ENCODE measurements around the gene CMBL. TPM values are rescaled to one million over a fixed set of nuclear protein-coding genes. Genes with fewer than 3 reads are reported as not detected.
A peak's percentile ranks its signal among the peaks of the same experiment; 100 is the strongest.

The CMBL gene
- total RNA-seq, 1 donor, result 9.0 TPM

DNA sequence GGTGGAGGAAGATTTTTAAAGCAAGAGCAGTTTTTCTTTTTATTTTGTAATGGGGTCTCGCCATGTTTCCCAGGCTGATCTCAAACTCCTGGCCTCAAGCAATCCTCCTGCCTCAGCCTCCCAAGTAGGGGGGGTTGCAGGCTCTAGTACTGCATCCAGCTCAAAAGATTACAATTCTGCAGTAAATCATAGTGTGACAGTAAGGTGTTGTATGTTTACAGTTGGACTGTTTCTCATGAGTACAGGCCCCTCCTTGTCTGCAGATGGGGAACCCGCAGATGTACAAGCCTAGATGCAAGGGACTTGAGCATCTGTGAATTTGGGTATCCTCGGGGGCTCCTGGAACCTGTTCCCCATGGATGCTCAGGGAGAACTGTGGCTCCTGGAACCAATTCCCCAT is 54.3 kb downstream of the CMBL start:
- TF ChIP-seq, protein P1, sequence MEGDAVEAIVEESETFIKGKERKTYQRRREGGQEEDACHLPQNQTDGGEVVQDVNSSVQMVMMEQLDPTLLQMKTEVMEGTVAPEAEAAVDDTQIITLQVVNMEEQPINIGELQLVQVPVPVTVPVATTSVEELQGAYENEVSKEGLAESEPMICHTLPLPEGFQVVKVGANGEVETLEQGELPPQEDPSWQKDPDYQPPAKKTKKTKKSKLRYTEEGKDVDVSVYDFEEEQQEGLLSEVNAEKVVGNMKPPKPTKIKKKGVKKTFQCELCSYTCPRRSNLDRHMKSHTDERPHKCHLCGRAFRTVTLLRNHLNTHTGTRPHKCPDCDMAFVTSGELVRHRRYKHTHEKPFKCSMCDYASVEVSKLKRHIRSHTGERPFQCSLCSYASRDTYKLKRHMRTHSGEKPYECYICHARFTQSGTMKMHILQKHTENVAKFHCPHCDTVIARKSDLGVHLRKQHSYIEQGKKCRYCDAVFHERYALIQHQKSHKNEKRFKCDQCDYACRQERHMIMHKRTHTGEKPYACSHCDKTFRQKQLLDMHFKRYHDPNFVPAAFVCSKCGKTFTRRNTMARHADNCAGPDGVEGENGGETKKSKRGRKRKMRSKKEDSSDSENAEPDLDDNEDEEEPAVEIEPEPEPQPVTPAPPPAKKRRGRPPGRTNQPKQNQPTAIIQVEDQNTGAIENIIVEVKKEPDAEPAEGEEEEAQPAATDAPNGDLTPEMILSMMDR (IDR thresholded peaks at IDR 0.05; ENCODE audit: extremely low read depth, low read depth, low read length), result no peak
- no peaks in the 10 kb centered on the region for H3K9me3 ChIP-seq (ENCODE audit: low read depth, low read length)
- peaks cover 14% of the 10 kb centered on the region for H3K4me1 ChIP-seq (ENCODE audit: insufficient read depth, low read length)
- no peak overlapping the region for H3K4me3 ChIP-seq (ENCODE audit: insufficient read depth, low read length)
- no peak for DNase-seq (ENCODE audit: insufficient read length, low spot score, missing footprints)
- peaks cover 43% of the 10 kb centered on the region for H4K20me1 ChIP-seq (ENCODE audit: insufficient read depth, low read length)
- H3K4me2 ChIP-seq (ENCODE audit: insufficient read depth, low read length), result no peak overlapping the region
- peaks cover 50% of the 10 kb centered on the region for H3K36me3 ChIP-seq (ENCODE audit: insufficient read depth, low read length)
- peaks cover 81% of the 10 kb centered on the region for H3K79me2 ChIP-seq (ENCODE audit: insufficient read depth, low read length)
- no peak overlapping the region for H2AFZ ChIP-seq (ENCODE audit: low read length)
- H3K27me3 ChIP-seq (ENCODE audit: insufficient read depth, low read length), result no peaks in the 10 kb centered on the region
- H3K27ac ChIP-seq (ENCODE audit: low read depth, low read length), result peak overlapping the region; percentile 2

DNA sequence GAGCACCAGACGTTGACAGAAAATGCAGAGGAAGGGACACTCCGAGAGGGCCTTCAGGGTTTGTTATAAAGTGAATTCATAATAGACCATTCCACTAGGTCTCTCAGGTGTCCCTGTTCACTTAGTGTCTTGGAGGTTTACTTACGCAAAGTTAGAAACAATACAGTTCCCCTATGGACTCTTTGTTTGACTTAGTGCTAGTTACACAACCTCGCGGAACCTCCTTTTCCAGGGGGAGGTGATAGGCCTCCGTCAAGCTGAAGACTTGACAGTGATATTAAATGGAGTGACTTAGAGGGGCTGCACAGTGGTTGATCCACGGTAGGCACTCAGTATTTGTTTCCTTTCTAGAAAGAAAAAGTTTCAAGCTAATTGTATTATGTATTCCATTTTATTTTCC is 56.3 kb downstream of the CMBL start:
- no peaks in the 10 kb centered on the region for H3K27me3 ChIP-seq (ENCODE audit: insufficient read depth, low read length)
- no peak overlapping the region for H2AFZ ChIP-seq (ENCODE audit: low read length)
- TF ChIP-seq, protein P1 (IDR thresholded peaks at IDR 0.05; ENCODE audit: extremely low read depth, low read depth, low read length), result no peak
- peaks cover 84% of the 10 kb centered on the region for H3K79me2 ChIP-seq (ENCODE audit: insufficient read depth, low read length)
- peak overlapping the region; percentile 98 for H3K4me2 ChIP-seq (ENCODE audit: insufficient read depth, low read length)
- H4K20me1 ChIP-seq (ENCODE audit: insufficient read depth, low read length), result peaks cover 43% of the 10 kb centered on the region
- peak overlapping the region; percentile 97 for H3K4me3 ChIP-seq (ENCODE audit: insufficient read depth, low read length)
- peak overlapping the region; percentile 99 for H3K27ac ChIP-seq (ENCODE audit: low read depth, low read length)
- H3K9me3 ChIP-seq (ENCODE audit: low read depth, low read length), result no peaks in the 10 kb centered on the region
- DNase-seq (ENCODE audit: insufficient read length, low spot score, missing footprints), result no peak
- H3K36me3 ChIP-seq (ENCODE audit: insufficient read depth, low read length), result peaks cover 30% of the 10 kb centered on the region
- H3K4me1 ChIP-seq (ENCODE audit: insufficient read depth, low read length), result peaks cover 14% of the 10 kb centered on the region

GRCh38 chr5:10250806-10251276 is 56.9 kb downstream of the CMBL start:
- Histone ChIP-seq H4K20me1 (ENCODE audit: insufficient read depth, low read length) (peaks cover 38% of the 10 kb centered on the region), H3K27ac (ENCODE audit: low read depth, low read length) (peak overlapping the region; percentile 99), H3K4me1 (ENCODE audit: insufficient read depth, low read length) (peaks cover 14% of the 10 kb centered on the region), H3K4me2 (ENCODE audit: insufficient read depth, low read length) (peak overlapping the region; percentile 98), H3K27me3 (ENCODE audit: insufficient read depth, low read length) (no peaks in the 10 kb centered on the region), H3K36me3 (ENCODE audit: insufficient read depth, low read length) (peaks cover 24% of the 10 kb centered on the region), H3K4me3 (ENCODE audit: insufficient read depth, low read length) (peak overlapping the region; percentile 97), H3K9me3 (ENCODE audit: low read depth, low read length) (no peaks in the 10 kb centered on the region), H2AFZ (ENCODE audit: low read length) (peak overlapping the region; percentile 96), H3K79me2 (ENCODE audit: insufficient read depth, low read length) (peaks cover 78% of the 10 kb centered on the region)
- DNase-seq (ENCODE audit: insufficient read length, low spot score, missing footprints), result peak; percentile 26
- TF ChIP-seq, protein P1 (IDR thresholded peaks at IDR 0.05; ENCODE audit: extremely low read depth, low read depth, low read length), result no peak

- H3K4me3 ChIP-seq (ENCODE audit: insufficient read depth, low read length), result peak within 1 kb of the TSS; percentile 97
- peak within 1 kb of the TSS; percentile 99 for H3K27ac ChIP-seq (ENCODE audit: low read depth, low read length)
- DNase-seq (ENCODE audit: insufficient read length, low spot score, missing footprints), result peak; percentile 97
- TF ChIP-seq, protein P1 (IDR thresholded peaks at IDR 0.05; ENCODE audit: extremely low read depth, low read depth, low read length), result no peak
- H3K9me3 ChIP-seq (ENCODE audit: low read depth, low read length), result no peaks in the 10 kb centered on the region
- H3K27me3 ChIP-seq (ENCODE audit: insufficient read depth, low read length), result no peaks in the 10 kb centered on the region
- H3K4me2 ChIP-seq (ENCODE audit: insufficient read depth, low read length), result peak within 1 kb of the TSS; percentile 98
- peaks cover 73% of the 10 kb centered on the region for H3K79me2 ChIP-seq (ENCODE audit: insufficient read depth, low read length)
- peak within 1 kb of the TSS; percentile 96 for H2AFZ ChIP-seq (ENCODE audit: low read length)
- peaks cover 34% of the 10 kb centered on the region for H4K20me1 ChIP-seq (ENCODE audit: insufficient read depth, low read length)
- peaks cover 14% of the 10 kb centered on the region for H3K4me1 ChIP-seq (ENCODE audit: insufficient read depth, low read length)
- H3K36me3 ChIP-seq (ENCODE audit: insufficient read depth, low read length), result peaks cover 18% of the 10 kb centered on the region
Observed at GRCh38 chr5:10249948-10250805, 57.5 kb downstream of the CMBL start, which contains the start of gene CCT5. Gene CCT5, plus strand, starts transcription at chr5:10250280. Its CDS starts 61 bp downstream, at chr5:10250341.

All from osteoblast (primary cell).